EL (cell line): Measurements from ENCODE around the gene GPR142.

Experiments used
- DNase-seq: peaks from one replicate; pipeline ENCODE4 v3.0.0-alpha.2; 2016

Gene GPR142

GRCh38 chr17:74345433-74346241 is 21.7 kb upstream of the GPR142 start:
- DNase-seq: no peak

GRCh38 chr17:74347646-74348045 is 19.7 kb upstream of the GPR142 start:
- DNase-seq: no peak

DNA sequence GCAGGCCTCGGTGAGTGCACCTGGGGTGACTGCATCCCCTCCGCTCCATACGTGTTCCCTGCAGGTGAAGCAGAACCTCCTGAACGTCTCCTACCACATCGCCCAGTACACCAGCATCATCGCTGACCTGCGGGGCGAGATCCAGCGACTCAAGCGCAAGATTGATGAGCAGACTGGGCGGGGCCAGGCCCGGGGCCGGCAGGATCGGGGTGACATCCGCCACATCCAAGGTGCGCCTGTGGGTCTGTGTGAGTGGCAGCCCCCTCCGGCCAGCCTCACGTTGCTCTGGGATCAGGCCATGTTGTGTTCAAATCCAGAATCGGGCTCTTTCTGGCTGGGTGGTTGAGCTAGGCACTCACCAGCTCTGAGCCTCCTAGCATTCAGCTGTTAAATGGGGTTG is 18.2 kb upstream of the GPR142 start:
- DNase-seq: no peak

DNA sequence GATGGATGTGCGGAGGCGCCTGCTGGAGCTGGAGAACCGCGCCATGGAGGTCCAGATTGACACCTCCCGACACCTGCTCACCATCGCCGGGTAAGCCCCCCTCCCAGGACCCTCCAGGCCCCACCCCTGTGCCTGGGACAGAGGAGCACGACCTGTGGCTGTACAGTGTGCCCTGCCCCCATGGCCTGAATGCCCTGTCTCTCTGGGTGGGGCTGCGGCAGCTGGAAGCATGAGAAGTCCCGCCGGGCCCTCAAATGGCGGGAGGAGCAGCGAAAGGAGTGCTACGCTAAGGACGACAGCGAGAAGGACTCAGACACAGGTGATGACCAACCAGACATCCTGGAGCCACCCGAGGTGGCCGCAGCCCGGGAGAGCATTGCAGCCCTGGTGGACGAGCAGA is 16.8 kb upstream of the GPR142 start:
- DNase-seq: no peak

DNA sequence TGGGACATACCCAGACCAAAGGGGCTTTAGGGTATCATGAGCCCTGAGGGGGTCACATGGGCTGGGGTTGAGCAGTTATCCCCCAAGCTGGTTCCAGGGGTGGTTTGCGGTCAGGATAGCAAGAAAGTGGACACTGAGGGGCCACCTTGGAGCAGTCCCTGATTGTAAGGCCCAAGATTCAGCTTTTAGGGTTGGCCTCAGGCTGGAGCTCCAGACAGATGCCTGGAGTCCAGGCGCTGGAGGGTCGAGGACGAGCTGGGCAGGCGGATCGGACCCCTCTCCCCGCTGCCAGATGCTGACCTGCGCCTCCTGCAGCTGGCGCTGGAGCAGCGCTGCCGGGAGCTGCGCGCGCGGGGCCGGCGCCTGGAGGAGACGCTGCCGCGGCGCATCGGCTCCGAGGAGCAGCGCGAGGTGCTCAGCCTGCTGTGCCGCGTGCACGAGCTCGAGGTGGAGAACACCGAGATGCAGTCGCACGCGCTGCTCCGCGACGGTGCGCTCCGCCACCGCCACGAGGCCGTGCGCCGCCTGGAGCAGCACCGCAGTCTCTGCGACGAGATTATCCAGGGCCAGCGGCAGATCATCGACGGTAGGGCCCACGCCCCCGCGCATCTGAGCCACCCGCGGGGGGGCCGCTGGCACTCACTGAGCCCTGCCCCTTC is 15.6 kb upstream of the GPR142 start:
- DNase-seq: no peak

- DNase-seq: no peak
These were observed 13.8 kb upstream of the GPR142 start for GRCh38 chr17:74353446-74354060.

DNA sequence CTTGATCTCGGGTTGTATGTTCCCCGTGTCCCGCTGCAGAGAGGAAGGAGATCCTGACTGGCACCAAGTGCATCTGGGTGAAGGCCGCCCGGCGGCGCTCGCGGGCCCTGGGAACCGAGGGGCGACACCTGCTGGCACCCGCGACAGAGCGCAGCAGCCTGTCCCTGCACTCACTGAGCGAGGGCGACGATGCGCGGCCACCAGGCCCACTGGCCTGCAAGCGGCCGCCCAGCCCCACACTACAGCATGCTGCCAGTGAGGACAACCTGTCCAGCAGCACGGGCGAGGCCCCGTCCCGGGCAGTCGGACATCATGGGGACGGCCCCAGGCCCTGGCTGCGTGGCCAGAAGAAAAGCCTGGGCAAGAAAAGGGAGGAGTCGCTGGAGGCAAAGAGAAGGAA is 13.2 kb upstream of the GPR142 start:
- no peak for DNase-seq

GRCh38 chr17:74354561-74354960 is 12.7 kb upstream of the GPR142 start:
- DNase-seq: no peak

DNA sequence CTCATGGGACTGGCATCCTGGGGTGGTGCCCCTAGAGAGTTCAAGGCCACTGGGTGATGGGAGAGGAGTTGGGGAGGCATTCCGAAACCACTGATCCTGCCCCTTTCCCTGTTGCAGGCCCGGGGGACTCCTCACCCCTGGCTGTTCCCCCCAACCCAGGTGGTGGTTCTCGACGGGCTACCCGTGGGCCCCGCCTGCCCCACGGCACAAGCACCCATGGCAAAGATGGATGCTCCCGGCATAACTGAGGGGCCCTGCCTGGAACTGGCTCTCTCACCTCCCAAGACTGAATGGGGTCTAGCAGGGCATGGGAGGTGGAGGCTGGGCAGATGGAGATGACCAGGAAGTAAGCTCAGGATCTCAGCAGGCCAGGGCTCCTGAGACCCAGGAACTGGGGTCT is 12.2 kb upstream of the GPR142 start:
- no peak for DNase-seq

DNA sequence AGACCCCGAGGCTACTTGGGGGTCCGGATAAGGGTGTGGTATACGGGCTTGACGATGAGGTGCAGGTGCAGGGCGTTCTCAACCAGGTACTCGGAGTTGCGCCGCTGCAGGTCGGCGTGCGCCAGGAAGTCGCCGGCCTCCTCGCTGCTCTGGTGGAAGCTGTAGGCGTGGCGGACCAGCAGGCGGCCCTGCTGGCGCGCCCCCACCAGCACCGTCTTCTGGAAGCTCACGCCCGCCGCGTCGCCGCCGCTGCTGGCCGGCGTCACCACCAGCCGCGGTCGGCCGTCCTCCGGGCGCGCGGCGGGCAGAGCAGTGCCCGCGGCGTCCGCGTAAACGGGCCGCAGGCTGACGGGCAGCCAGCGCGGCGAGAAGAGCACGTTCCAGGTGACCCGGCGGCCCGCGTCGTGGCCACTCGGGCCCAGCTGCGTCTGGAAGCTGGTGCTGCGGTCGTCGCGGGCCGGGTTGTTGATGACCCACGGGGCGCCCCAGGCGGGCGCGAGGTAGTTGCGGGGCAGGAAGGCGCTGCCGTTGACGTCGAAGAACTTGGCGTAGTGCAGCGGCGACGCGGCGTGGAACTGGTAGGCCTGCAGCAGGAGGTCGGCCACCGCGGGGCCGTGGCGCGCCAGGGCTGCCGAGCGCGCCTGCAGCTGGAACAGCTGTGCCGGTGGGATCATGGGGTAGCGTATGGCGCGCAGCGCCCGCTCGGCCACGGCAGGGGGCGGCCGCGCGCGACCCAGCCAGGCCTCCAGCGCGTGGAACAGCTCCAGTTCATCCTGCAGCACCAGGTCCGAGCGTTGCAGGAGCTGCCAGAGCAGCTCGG is 10.4 kb upstream of the GPR142 start:
- DNase-seq: no peak

DNA sequence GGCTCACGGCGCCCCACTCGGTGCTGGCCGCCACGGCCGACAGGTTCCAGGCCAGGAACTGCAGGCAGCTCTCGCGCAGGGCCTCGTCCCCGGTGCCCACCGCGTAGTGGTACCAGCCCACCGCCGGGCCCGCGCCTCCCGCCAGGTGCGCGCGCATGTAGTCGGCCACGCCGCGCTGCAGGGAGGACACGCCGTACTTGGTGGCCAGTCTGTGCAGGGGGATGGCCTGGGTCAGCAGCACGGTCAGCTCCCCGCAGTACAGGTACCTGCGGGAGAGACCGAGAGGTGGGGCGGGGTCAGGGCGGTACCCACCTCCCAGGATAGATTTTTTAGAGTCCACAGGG is 9.9 kb upstream of the GPR142 start:
- DNase-seq: no peak

DNA sequence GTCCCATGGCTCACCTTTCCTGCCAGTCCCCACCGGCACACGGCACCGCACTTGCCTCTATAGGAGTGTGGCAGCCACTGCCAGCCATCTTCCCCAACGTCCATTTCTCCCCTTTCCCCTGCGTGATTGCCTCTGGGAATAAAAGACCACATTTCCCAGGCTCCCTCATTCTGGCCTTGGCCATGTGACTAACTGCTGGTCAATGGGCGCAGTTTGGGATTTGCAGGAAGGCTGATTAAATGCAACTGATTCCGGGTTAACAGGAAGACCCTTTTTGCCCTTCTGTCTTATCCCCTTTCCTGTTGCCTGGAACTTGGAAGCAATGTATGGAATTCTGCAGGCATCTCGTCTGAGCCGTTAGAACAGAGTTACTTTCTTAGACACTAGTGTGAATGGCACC is 8.6 kb upstream of the GPR142 start:
- DNase-seq: no peak

DNA sequence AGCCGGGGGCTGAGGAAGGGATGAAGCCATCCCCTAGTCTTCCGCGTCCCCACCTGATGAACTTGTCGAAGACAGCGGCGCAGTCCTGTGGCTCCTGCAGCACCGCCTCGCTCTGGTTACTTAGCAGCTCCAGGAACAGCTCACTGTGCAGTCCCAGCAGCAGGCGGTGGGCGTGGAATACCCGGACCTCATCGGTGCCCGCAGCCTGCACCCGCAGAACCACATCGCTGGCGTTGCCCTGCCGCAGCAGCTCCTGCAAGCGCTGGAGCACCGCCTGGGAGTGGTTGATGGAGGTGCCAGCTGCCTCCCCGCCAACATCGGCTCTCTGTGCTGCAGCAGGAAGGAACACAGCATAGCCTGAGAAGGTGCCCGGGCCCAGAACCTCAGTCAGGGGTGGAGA is 7.4 kb upstream of the GPR142 start:
- DNase-seq: no peak

GRCh38 chr17:74360899-74361229 is 6.4 kb upstream of the GPR142 start:
- DNase-seq: no peak

GRCh38 chr17:74361230-74362068 is 5.9 kb upstream of the GPR142 start, which contains the start of gene BTBD17:
TSS of gene BTBD17 (minus strand) at chr17:74361868. CDS start at chr17:74361819, 49 bp downstream.
- no peak for DNase-seq

DNA sequence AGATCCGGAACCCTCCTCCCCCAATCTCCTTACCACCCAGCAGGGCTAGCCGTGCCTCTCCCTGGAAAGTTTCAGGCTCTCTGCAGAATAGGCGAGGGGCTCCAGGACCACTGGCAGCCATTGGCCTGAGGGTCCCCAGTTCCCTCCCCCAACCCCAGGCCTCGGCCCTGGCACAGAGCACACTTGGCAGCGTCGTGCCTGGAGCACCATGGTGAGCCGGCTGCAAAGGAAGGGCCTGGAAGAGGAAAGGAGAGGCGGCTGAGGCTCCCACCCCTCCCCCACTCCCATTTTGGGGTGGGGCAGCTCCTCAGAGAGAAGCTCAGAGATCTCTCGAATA is 5.3 kb upstream of the GPR142 start:
- no peak for DNase-seq

GRCh38 chr17:74362810-74363498 is 4.4 kb upstream of the GPR142 start:
- no peak for DNase-seq

DNA sequence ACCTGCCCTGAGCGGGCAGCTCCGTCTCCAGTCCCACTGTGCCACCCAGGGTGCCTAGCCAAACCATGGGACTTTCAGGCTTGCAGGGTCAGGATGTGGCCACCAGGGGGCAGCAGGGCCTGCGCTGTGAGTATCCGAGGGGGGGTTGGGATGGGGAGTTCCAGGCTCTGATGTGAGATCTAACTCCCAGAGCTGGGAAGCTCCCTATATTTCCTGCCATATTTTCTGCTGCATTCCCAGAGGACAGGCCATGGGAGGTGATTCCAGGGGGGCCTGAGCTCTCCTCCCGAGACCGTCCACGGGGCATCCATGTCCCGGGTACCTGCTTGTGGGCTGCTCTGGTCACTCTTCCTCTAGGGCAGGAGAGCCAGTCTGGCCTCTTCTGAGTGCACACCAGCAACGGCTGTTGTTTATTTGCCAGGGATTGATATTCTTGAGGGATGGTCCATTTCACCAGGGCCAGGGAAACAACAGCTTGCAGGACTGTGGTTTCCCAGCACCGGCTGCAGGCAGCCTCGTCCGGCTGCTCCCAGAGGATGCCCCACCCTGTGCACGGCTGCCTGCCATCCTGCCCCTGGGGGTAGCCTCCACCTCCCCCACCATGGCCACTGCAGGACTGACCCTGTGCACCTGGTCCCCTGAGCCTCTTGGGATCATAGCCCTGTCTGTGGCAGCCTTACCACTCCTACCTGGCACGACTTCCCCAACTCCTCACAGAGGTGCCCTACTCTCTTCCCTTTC is 1.2 kb downstream of the GPR142 start:
- DNase-seq: peak; percentile 45

DNA sequence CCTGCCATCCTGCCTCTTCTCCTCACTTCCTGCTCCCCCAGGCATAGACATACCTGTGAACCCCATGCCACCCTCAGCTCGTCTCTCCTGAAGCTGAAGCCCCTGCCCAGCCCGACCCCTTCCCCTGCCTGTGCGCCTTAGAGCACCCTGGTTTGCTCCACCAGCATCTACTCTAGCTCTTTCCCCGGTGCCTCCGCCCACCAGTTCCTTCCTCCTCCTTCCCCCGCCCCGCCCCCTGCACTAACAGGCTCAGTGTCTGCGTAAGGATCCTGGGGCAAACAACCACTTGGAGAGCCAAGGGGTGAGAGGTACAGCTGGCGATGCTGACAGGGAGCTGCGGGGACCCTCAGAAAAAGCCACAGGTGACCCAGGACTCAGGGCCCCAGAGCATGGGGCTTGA is 1.9 kb downstream of the GPR142 start:
- DNase-seq: no peak

DNA sequence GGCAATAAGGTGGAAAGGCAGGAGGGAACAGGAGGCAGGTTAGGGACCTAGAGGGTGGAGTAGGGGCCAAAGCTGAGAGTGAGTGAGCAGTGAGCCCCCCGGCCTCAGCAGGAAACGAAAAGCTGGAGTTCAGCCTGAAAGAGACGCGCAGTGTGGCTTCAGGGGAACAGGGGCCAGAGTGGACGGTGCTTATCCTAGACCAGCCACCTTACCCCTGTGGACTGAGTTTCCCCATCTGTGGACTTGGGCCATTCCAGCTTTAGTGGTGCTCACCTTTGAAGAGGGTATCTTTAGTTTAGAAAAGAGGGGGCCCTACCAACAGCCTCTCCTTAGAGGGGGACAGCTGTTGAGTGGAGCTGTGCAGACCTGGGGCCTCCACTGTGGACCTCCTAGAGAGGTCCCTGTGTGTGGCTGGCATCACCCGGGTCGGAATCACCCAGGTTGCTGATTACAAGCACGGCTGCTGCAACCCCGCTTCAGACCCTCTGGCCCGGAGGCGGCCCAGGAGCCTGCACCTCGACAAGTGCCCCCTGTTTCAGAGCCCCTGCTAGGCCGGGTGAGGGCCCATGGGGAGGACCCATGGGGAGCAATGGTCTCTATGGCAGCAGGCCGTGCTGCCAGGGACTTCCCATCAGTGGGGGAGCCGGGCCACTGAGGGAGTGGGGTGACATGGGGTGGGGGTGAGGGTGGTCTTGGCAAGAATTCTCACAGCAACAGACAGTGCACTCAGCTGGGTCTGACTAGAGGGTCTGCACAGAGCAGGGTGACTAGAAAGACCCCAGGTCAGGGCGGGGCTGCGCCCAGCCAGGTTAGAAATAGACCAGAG is 2.6 kb downstream of the GPR142 start:
- DNase-seq: no peak
